Left kidney (tissue), 2 donors: ENCODE results near the gene RHOXF1. TPM values are rescaled to one million over a fixed set of nuclear protein-coding genes. Genes with fewer than 3 reads are reported as not detected.
"Not testable (repeated sequence)": the region's sequence is repeated elsewhere in the genome, so short reads cannot be mapped to it uniquely, and the experiment has no call there.

Experiments
- DNase-seq: peaks from one replicate; pipeline ENCODE4 v3.0.0-alpha.2; 2013
- polyA plus RNA-seq: library from polyadenylated mRNA; unstranded; fragments of 120-200 nt; gene quantifications from one replicate; pipeline ENCODE4 v1.2.1, GENCODE V29; 2013; ENCODE audit not compliant: insufficient read length

Gene RHOXF1
- polyA plus RNA-seq, 1 donor = 3.0 TPM

DNA sequence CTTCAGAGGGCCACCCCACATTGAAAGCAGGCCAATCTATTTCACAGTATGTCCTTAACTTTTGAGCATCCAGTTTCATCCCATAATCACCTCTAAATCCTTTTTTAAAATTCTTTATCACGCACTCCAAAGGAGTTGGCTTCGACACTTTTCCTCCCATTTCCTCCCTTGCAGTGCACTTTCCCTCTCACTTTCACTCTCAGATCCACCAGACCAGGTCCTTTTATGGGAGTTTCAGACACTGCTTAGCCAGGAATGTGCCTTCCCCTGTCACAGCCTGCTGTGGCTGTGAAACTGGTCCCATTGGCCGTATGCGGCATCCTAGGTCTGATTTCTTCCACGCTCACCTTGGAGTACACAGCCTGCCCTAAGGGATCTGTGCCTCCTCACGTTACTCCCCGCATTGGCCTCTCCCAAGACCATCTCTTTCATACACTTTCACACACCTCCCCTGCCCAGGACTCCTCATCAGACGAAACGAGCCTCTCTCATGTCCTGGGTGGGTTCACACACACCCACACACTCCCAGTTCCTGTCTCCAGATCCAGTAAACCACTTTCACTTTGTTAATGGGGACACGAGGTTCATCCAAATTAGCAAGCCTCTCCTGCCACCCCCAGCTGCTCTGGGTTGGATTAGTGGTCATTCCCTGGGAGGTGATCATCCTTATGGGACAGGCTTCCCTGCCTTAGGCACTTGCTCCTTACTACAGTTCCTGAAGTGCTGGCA is 28.3 kb downstream of the RHOXF1 start:
- DNase-seq = no peak

- DNase-seq = not testable (repeated sequence)
Observed at GRCh38 chrX:120085553-120086185, 30.0 kb downstream of the RHOXF1 start.

GRCh38 chrX:120077590-120077989 is 38.1 kb downstream of the RHOXF1 start, which contains the start of gene RHOXF2B:
Gene RHOXF2B, minus strand, starts transcription at chrX:120077690. Its CDS starts 138 bp downstream, at chrX:120077552.
- DNase-seq = not testable (repeated sequence)

DNA sequence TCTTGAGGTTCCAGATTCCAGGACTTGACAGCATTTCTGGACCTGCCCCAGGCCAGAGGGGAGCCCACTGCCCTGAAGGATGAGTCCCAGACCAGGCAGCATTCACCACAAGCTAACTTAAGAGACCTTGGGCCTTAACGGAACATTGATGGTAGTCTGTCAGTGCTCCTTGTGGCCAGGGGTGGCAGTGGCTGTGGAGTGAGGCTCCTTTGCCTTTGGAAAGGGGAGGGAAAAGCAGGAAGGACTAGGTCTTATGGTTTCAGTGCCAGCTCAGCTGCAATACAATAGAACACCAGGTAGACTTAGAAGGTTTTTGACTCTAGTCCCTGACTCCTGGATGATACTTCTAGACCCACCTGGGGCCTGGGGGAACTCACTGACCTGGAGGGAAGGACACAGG is 49.5 kb downstream of the RHOXF1 start:
- not testable (repeated sequence) for DNase-seq

Other genes starting within 250 kb of the RHOXF1 start
- 10.9 TPM for gene RNF113A, start 244.2 kb downstream of the RHOXF1 start, polyA plus RNA-seq
- 127 TPM for gene NDUFA1, start 244.1 kb downstream of the RHOXF1 start, polyA plus RNA-seq
- gene AKAP14, start 220.0 kb downstream of the RHOXF1 start, polyA plus RNA-seq = 0.55 TPM
- gene NKAP, start 172.2 kb downstream of the RHOXF1 start, polyA plus RNA-seq = 17.0 TPM
- gene RHOXF2B, start 38.2 kb downstream of the RHOXF1 start, polyA plus RNA-seq = not detected
- gene RHOXF2, start 42.7 kb upstream of the RHOXF1 start, polyA plus RNA-seq = 0.12 TPM
- gene ZBTB33, start 134.9 kb upstream of the RHOXF1 start, polyA plus RNA-seq = 27.0 TPM
- gene TMEM255A, start 195.5 kb upstream of the RHOXF1 start, polyA plus RNA-seq = 0.27 TPM
- 0.05 TPM for gene ATP1B4, start 246.2 kb upstream of the RHOXF1 start, polyA plus RNA-seq